ENCODE data around the gene CDH4. TPM values are rescaled to one million over a fixed set of nuclear protein-coding genes. Genes with fewer than 3 reads are reported as not detected.

CDH4 gene
- total RNA-seq, 1 experiment from 2014 or later: 25.0 TPM

DNA sequence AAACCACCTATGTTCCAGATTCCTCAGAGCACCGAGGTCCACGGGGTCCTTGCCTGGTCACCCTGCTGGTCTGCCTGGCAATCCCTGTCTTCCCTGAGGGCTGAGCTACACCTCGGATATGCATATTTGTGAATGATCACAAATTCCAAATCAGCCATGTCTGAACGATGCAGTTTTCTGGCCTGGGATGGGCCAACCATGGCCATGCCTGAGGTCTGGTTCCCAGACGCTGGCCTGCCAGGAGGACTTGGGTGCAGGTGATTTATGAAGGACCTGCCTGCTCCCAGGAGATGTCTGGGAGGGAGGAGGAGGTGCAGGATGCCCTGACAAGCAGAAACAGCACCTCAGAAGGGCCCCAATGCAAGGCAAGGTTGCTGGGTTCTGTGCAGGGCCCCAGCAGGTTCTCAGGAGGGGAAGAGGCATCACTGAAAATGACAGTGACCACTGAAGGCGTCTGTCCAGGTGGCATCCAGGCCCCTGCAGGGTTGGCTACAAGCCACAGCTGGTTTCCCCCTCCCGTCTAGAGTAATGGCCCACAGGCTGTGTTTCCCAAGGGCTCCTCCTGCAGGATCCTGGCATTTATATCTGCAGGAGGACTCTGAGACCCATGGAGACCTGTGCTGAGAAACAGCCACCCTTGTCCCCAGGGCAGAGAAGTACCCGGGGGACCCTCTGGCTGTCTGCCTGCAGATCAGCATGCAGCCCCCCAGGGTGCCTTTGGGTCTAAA lies 608.4 kb downstream of the CDH4 start:
- intact Hi-C loops (cut with micrococcal nuclease): no loop called here
- no peaks in the 10 kb centered on the region for H3K36me3 Mint-ChIP-seq (ENCODE audit: insufficient read depth, unreplicated experiment)
- H3K4me1 Mint-ChIP-seq (ENCODE audit: insufficient read depth, unreplicated experiment): no peaks in the 10 kb centered on the region
- H3K27ac Mint-ChIP-seq (ENCODE audit: low read depth, unreplicated experiment): no peak overlapping the region
- TF ChIP-seq, protein P1, sequence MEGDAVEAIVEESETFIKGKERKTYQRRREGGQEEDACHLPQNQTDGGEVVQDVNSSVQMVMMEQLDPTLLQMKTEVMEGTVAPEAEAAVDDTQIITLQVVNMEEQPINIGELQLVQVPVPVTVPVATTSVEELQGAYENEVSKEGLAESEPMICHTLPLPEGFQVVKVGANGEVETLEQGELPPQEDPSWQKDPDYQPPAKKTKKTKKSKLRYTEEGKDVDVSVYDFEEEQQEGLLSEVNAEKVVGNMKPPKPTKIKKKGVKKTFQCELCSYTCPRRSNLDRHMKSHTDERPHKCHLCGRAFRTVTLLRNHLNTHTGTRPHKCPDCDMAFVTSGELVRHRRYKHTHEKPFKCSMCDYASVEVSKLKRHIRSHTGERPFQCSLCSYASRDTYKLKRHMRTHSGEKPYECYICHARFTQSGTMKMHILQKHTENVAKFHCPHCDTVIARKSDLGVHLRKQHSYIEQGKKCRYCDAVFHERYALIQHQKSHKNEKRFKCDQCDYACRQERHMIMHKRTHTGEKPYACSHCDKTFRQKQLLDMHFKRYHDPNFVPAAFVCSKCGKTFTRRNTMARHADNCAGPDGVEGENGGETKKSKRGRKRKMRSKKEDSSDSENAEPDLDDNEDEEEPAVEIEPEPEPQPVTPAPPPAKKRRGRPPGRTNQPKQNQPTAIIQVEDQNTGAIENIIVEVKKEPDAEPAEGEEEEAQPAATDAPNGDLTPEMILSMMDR (IDR thresholded peaks at IDR 0.05; ENCODE audit: unreplicated experiment): no peak
- no peak overlapping the region for H3K4me3 Mint-ChIP-seq (ENCODE audit: unreplicated experiment)
- DNase-seq (ENCODE audit: unreplicated experiment): no peak
- no TSS peak for BruUV-seq (replicated peaks)
- no peaks in the 10 kb centered on the region for H3K9me3 Mint-ChIP-seq (ENCODE audit: unreplicated experiment)
- CTCF ChIA-PET: interaction anchor here (0.5 to 1.1 kb wide), 3 partner anchors 10 to 1667 kb away, joined by 4 to 6 read pairs (median 5); no protein-coding TSS in a partner anchor
- POLR2A ChIA-PET: no interaction called here
- H3K27me3 Mint-ChIP-seq (ENCODE audit: insufficient read depth, unreplicated experiment): no peaks in the 10 kb centered on the region

DNA sequence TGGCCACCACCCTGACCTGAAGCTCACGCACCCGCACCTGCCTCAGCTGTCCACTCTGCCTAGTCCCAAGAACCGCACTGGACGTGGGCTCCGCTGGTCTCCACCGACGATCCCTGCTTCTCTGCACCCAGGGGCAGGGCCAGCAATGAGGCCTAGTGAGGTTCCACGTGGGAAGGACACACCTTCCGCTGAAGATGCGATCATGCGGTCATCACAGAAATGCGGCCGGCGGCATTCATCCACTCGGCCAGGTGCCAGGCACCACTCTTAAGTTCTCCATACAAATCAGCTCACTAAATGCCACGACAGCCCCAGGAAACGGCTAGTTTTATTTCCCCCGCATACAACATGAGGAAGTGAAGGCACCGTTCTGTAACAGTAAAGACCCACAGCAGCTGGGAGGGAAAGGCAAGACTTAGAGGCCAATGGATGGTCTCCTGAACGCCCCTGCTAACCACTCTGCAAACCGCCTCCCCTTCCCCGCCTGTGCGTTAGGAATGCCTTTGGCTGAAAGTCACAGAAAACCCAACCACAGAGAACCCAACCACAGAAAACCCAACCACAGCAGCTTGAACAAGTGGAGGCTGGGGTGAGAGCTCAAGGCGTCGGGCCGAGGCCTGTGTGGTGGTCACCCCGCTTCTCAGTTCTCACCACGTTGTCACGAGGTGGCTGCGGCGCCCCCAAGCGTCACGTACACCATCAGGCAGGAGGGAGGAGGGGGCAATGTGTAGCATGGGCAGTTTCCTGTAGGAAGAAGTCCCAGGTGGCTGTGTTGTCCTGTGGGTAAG lies 609.2 kb downstream of the CDH4 start:
- ChIA-PET POLR2A (no interaction called here), CTCF (interaction anchor here (0.6 to 1.1 kb wide), 5 partner anchors 9 to 1646 kb away, joined by 3 to 6 read pairs (median 3); no protein-coding TSS in a partner anchor)
- TF ChIP-seq, protein P1 (IDR thresholded peaks at IDR 0.05; ENCODE audit: unreplicated experiment): no peak
- Mint-ChIP-seq H3K27ac (ENCODE audit: low read depth, unreplicated experiment) (no peak overlapping the region), H3K4me1 (ENCODE audit: insufficient read depth, unreplicated experiment) (no peaks in the 10 kb centered on the region), H3K4me3 (ENCODE audit: unreplicated experiment) (no peak overlapping the region), H3K27me3 (ENCODE audit: insufficient read depth, unreplicated experiment) (no peaks in the 10 kb centered on the region), H3K9me3 (ENCODE audit: unreplicated experiment) (no peaks in the 10 kb centered on the region), H3K36me3 (ENCODE audit: insufficient read depth, unreplicated experiment) (no peaks in the 10 kb centered on the region)
- BruUV-seq (replicated peaks): no TSS peak
- intact Hi-C loops (cut with micrococcal nuclease): no loop called here
- DNase-seq (ENCODE audit: unreplicated experiment): no peak

DNA sequence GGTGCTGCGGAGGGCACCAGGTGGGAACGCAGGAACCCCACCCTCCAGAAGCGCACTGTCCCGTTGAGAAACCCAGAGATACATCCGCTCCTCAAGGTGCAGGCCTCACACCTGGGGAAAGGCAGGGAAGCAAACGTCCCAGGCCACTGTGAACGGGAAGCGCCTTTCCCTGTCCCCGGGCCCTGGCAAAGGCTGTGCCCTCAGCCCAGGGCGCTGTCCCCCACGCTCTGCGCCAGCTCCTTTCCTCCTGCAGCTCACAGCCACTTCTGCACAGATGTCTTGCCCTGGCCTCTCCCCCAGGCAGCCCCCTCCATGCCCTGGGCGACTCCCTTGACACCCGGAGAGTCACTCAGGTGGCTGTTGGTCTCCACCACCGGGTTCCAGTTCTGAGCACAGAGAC lies 609.8 kb downstream of the CDH4 start:
- Mint-ChIP-seq H3K36me3 (ENCODE audit: insufficient read depth, unreplicated experiment) (no peaks in the 10 kb centered on the region), H3K4me1 (ENCODE audit: insufficient read depth, unreplicated experiment) (no peaks in the 10 kb centered on the region), H3K9me3 (ENCODE audit: unreplicated experiment) (no peaks in the 10 kb centered on the region), H3K27ac (ENCODE audit: low read depth, unreplicated experiment) (no peak overlapping the region), H3K27me3 (ENCODE audit: insufficient read depth, unreplicated experiment) (no peaks in the 10 kb centered on the region), H3K4me3 (ENCODE audit: unreplicated experiment) (no peak overlapping the region)
- CTCF ChIA-PET: interaction anchor here (0.6 to 1.2 kb wide), 6 partner anchors 8 to 1647 kb away, joined by 3 to 6 read pairs (median 3); no protein-coding TSS in a partner anchor
- intact Hi-C loops (cut with micrococcal nuclease): no loop called here
- no TSS peak for BruUV-seq (replicated peaks)
- TF ChIP-seq, protein P1 (IDR thresholded peaks at IDR 0.05; ENCODE audit: unreplicated experiment): no peak
- POLR2A ChIA-PET: no interaction called here
- no peak for DNase-seq (ENCODE audit: unreplicated experiment)

DNA sequence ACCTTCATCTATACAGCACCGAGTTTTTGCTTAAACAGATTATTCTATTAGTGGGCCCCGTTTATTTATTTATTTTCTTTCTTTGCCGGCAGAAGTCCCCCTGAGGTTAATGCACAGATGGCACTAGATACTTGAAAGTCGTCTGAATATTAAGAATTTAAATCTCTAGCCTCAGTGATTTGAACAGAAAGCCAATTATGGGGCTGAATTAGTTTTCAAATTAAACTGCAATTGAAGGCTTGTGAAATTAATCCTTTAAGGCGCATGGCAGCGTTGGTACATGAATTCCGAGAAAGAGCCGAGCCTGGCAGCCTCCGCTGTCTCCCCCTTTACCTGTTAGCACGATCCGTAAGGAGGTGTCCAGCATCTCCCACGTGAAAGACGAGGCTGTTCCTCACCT lies 610.8 kb downstream of the CDH4 start:
- H3K27ac Mint-ChIP-seq (ENCODE audit: low read depth, unreplicated experiment): no peak overlapping the region
- intact Hi-C loops (cut with micrococcal nuclease): no loop called here
- H3K9me3 Mint-ChIP-seq (ENCODE audit: unreplicated experiment): no peaks in the 10 kb centered on the region
- ChIA-PET CTCF (interaction anchor here (1.2 kb wide), 1 partner anchor 31 kb away, joined by 3 read pairs; no protein-coding TSS in a partner anchor), POLR2A (no interaction called here)
- H3K4me3 Mint-ChIP-seq (ENCODE audit: unreplicated experiment): no peak overlapping the region
- no peaks in the 10 kb centered on the region for H3K36me3 Mint-ChIP-seq (ENCODE audit: insufficient read depth, unreplicated experiment)
- no peaks in the 10 kb centered on the region for H3K27me3 Mint-ChIP-seq (ENCODE audit: insufficient read depth, unreplicated experiment)
- no peaks in the 10 kb centered on the region for H3K4me1 Mint-ChIP-seq (ENCODE audit: insufficient read depth, unreplicated experiment)
- TF ChIP-seq, protein P1 (IDR thresholded peaks at IDR 0.05; ENCODE audit: unreplicated experiment): no peak
- no TSS peak for BruUV-seq (replicated peaks)
- no peak for DNase-seq (ENCODE audit: unreplicated experiment)

All from MCF 10A (cell line).